SU-DHL-6 (cell line): ENCODE measurements around the gene HOXC13.

Experiments
- H2AFZ ChIP-seq: fragments of 200-600 bp; sonication (generic); 2 replicates; pipeline ENCODE4 v1.6.1; 2014; ENCODE audit warnings: low read depth, mild to moderate bottlenecking, moderate library complexity, mixed read lengths, antibody characterized with exemption, low read length; ENCODE audit not compliant: severe bottlenecking
- H3F3A ChIP-seq: fragments of 200-600 bp; shearing (Covaris generic); 2 replicates; pipeline ENCODE4 v1.6.0; 2016; ENCODE audit warnings: antibody characterized with exemption, mild to moderate bottlenecking; ENCODE audit not compliant: insufficient read depth
- H3K27ac ChIP-seq: fragments of 200-600 bp; sonication (generic); 2 replicates; pipeline ENCODE4 v1.5.1; 2016; ENCODE audit warnings: low read depth, mild to moderate bottlenecking, low read length, moderate library complexity, mixed read lengths
- H3K27me3 ChIP-seq: fragments of 200-600 bp; sonication (generic), shearing (Covaris generic); 2 replicates; pipeline ENCODE4 v1.6.0; 2014; ENCODE audit warnings: mild to moderate bottlenecking, low read length
- H3K36me3 ChIP-seq: fragments of 200-600 bp; sonication (generic); 2 replicates; pipeline ENCODE4 v1.6.1; 2014; ENCODE audit warnings: mild to moderate bottlenecking, low read length, mixed read lengths
- H3K4me2 ChIP-seq: fragments of 300-600, 200-600 bp; shearing (Covaris generic), sonication (generic); 2 replicates; pipeline ENCODE4 v1.6.0; 2014; ENCODE audit warnings: low read length, low read depth, mild to moderate bottlenecking; ENCODE audit not compliant: poor library complexity, severe bottlenecking
- H3K4me3 ChIP-seq: fragments of 200-600 bp; sonication (generic); 2 replicates; pipeline ENCODE4 v1.5.1; 2014; ENCODE audit warnings: antibody characterized with exemption, low read length, mild to moderate bottlenecking, mixed read lengths; ENCODE audit not compliant: insufficient read depth, poor library complexity, severe bottlenecking
- H3K79me2 ChIP-seq: fragments of 200-600 bp; sonication (generic); 2 replicates; pipeline ENCODE4 v1.6.1; 2014; ENCODE audit warnings: mild to moderate bottlenecking, low read length, moderate library complexity; ENCODE audit not compliant: insufficient read depth
- H3K9ac ChIP-seq: fragments of 200-600 bp; sonication (generic); 2 replicates; pipeline ENCODE4 v1.7.0; 2014; ENCODE audit warnings: mild to moderate bottlenecking, low read length
- H3K9me2 ChIP-seq: fragments of 200-600 bp; sonication (generic); replicated peaks from 2 replicates; pipeline ENCODE4 v1.6.1; 2014; ENCODE audit warnings: low read length; ENCODE audit not compliant: insufficient read depth
- H3K9me3 ChIP-seq: fragments of 200-600 bp; sonication (generic); 2 replicates; pipeline ENCODE4 v1.6.1; 2014; ENCODE audit warnings: low read length, mixed read lengths; ENCODE audit not compliant: insufficient read depth
- H4K20me1 ChIP-seq: fragments of 200-600 bp; sonication (generic); 2 replicates; pipeline ENCODE4 v1.6.1; 2014; ENCODE audit warnings: low read depth, mild to moderate bottlenecking, antibody characterized with exemption, low read length, moderate library complexity, mixed read lengths
- CTCF ChIP-seq: fragments of 200-600 bp; sonication (generic); IDR thresholded peaks from one replicate; pipeline ENCODE4 v1.5.1; 2017; ENCODE audit warnings: antibody characterized with exemption, mild to moderate bottlenecking, low read length, moderate library complexity; ENCODE audit not compliant: insufficient read depth, poor library complexity, severe bottlenecking
- EZH2phosphoT487 ChIP-seq: fragments of 200-600 bp; sonication (generic), shearing (Covaris generic); conservative IDR thresholded peaks from 2 replicates; pipeline ENCODE4 v1.6.1; 2018; ENCODE audit warnings: mild to moderate bottlenecking, antibody characterized with exemption, low read length, moderate library complexity, mixed read lengths

The HOXC13 gene

GRCh38 chr12:53971129-53971528 is 32.5 kb downstream of the HOXC13 start:
- no peaks in the 10 kb centered on the region for H3F3A ChIP-seq
- no peak overlapping the region for H3K27ac ChIP-seq
- no peaks in the 10 kb centered on the region for H3K27me3 ChIP-seq
- H3K9me2 ChIP-seq, result no peaks in the 10 kb centered on the region
- no peak overlapping the region for H3K4me2 ChIP-seq
- H3K9ac ChIP-seq, result no peak overlapping the region
- H3K9me3 ChIP-seq, result no peaks in the 10 kb centered on the region
- H2AFZ ChIP-seq, result no peak overlapping the region
- no peak for TF ChIP-seq CTCF
- no peak for TF ChIP-seq EZH2phosphoT487
- no peaks in the 10 kb centered on the region for H3K79me2 ChIP-seq
- no peaks in the 10 kb centered on the region for H4K20me1 ChIP-seq
- no peak overlapping the region for H3K4me3 ChIP-seq
- H3K36me3 ChIP-seq, result no peaks in the 10 kb centered on the region

GRCh38 chr12:53971686-53972085 is 33.1 kb downstream of the HOXC13 start:
- Histone ChIP-seq H3K27me3 (no peaks in the 10 kb centered on the region), H3K36me3 (no peaks in the 10 kb centered on the region), H3K9me3 (no peaks in the 10 kb centered on the region), H3K4me3 (no peak overlapping the region), H3F3A (no peaks in the 10 kb centered on the region), H4K20me1 (no peaks in the 10 kb centered on the region), H3K9ac (no peak overlapping the region), H3K27ac (no peak overlapping the region), H3K9me2 (no peaks in the 10 kb centered on the region), H3K79me2 (no peaks in the 10 kb centered on the region), H2AFZ (no peak overlapping the region), H3K4me2 (no peak overlapping the region)
- TF ChIP-seq CTCF (no peak), EZH2phosphoT487 (no peak)

- Histone ChIP-seq H3K9me2 (no peaks in the 10 kb centered on the region), H3K36me3 (no peaks in the 10 kb centered on the region), H3K9me3 (no peaks in the 10 kb centered on the region), H3K79me2 (no peaks in the 10 kb centered on the region), H3K9ac (no peak overlapping the region), H3K27ac (no peak overlapping the region), H3F3A (no peaks in the 10 kb centered on the region), H3K27me3 (no peaks in the 10 kb centered on the region), H3K4me3 (no peak overlapping the region), H4K20me1 (no peaks in the 10 kb centered on the region), H2AFZ (no peak overlapping the region), H3K4me2 (no peak overlapping the region)
- no peak for TF ChIP-seq CTCF
- no peak for TF ChIP-seq EZH2phosphoT487
These were observed 33.6 kb downstream of the HOXC13 start for GRCh38 chr12:53972152-53972702.
